ENCODE measurements around the gene TEAD1. TPM values are rescaled to one million over a fixed set of nuclear protein-coding genes. Genes with fewer than 3 reads are reported as not detected.

TEAD1 gene
- total and polyA plus RNA-seq, 2 donors (not counting 3 experiments of a cell fraction or from before 2014, with no cell fraction given): 15.3 to 49.0 TPM

DNA sequence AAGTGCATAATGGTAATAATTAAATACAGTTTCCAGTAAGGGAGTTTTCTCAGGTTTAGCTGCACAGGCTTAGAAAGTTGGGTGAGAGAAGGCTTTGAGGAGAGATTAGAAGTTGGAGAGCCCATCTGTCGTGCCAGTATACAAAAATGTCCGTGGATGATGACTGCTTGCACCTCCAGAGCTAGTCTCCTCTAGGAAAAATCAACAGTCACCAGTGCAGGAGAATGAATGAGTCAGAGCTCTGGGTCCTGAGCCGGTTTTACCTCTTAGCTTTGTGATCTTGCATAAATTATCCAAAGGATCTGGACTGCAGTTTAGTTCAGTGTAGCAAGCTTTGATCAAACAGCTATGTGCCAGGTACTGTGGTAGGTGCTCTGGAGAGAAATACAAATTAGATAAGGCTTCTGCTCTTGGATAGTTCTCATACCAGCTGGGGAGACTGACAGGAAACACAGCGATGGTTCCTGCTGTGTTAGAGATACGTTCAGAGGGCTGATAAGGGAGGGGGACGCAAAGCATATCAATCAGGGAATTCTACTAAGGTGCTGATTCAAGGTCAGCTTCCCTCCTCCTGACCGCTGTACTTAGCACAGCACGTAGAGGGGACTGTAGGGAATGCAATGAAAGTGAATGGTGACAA, 125.9 kb downstream of the TEAD1 start:
- peaks cover 33% of the 10 kb centered on the region for H3K4me1 ChIP-seq (ENCODE audit: control insufficient read depth, extremely low read depth, insufficient read depth, low read length)
- ChIA-PET POLR2A (no interaction called here), CTCF (interaction anchor here (0.9 to 1.7 kb wide), 6 partner anchors 12 to 469 kb away, joined by 3 to 8 read pairs (median 4); partner anchors contain the start of gene TEAD1)
- H3K4me3 ChIP-seq (replicated peaks in 1 of 3; ENCODE audit: insufficient read depth in 1 of 3, low read depth in 1 of 3, low read length in 3 of 3): no peak overlapping the region
- no peak overlapping the region for H3K27ac ChIP-seq (ENCODE audit: insufficient read depth, low read depth, low read length)
- H3K9ac ChIP-seq (replicated peaks; ENCODE audit: extremely low read depth, insufficient read depth, low read length): no peak overlapping the region
- H3K27me3 ChIP-seq (ENCODE audit: control insufficient read depth in 2 of 2, insufficient read depth in 2 of 2, low read length in 2 of 2): no peaks in the 10 kb centered on the region
- peak; percentile 11 for TF ChIP-seq POLR2AphosphoS5 (IDR thresholded peaks at IDR 0.05; ENCODE audit: insufficient read depth, low read depth, low read length)
- peak; percentile 85 for TF ChIP-seq FOS (IDR thresholded peaks at IDR 0.05; ENCODE audit: borderline replicate concordance, insufficient read depth, low read length)
- no peak for TF ChIP-seq MYC (IDR thresholded peaks at IDR 0.05; ENCODE audit: low read depth, low read length)
- no peak for TF ChIP-seq POLR2A (IDR thresholded peaks at IDR 0.05; ENCODE audit: low read depth, low read length)
- peak; percentile 61 for TF ChIP-seq GATA2 (IDR thresholded peaks at IDR 0.05; ENCODE audit: insufficient read depth, insufficient read length, low read depth, low read length)
- peak; percentile 28 for TF ChIP-seq JUN (IDR thresholded peaks at IDR 0.05; ENCODE audit: borderline replicate concordance, insufficient read depth, insufficient read length, low read depth)
- TF ChIP-seq EZH2 (IDR thresholded peaks at IDR 0.05; ENCODE audit: borderline replicate concordance, low read depth, low read length, severe bottlenecking): no peak
- H3K9me1 ChIP-seq (replicated peaks; ENCODE audit: control insufficient read depth, extremely low read depth, insufficient read depth, low read length): no peaks in the 10 kb centered on the region
- intact Hi-C loops (cut with micrococcal nuclease) (loop anchor here (1.0 to 5.0 kb wide), 2 partner anchors 12 to 513 kb away; no protein-coding TSS in a partner anchor), dilution Hi-C loops (cut with MboI; ENCODE audit: extremely low pct_ligation_motif_present, low sequenced_read_pairs) (no loop called here)
- peaks cover 20% of the 10 kb centered on the region for H3K79me2 ChIP-seq (ENCODE audit: control insufficient read depth, insufficient read depth, low read length)
- no peak overlapping the region for H2AFZ ChIP-seq (ENCODE audit: low read depth, low read length)
- H4K20me1 ChIP-seq (replicated peaks; ENCODE audit: control insufficient read depth, extremely low read depth, insufficient read depth, low read length): no peaks in the 10 kb centered on the region
- H3K36me3 ChIP-seq (ENCODE audit: control insufficient read depth in 2 of 2, extremely low read depth in 1 of 2, insufficient read depth in 2 of 2, low read length in 2 of 2): no peaks in the 10 kb centered on the region
- BruUV-seq (replicated peaks): no TSS peak
- FAIRE-seq: peak; percentile 85
- no peaks in the 10 kb centered on the region for H3K9me3 ChIP-seq (replicated peaks; ENCODE audit: control insufficient read depth, insufficient read depth, low read length)
- peak overlapping the region; percentile 51 for H3K4me2 ChIP-seq (ENCODE audit: insufficient read depth, low read length)
- DNase-seq (ENCODE audit: low read depth, low spot score): peak; percentile 82

DNA sequence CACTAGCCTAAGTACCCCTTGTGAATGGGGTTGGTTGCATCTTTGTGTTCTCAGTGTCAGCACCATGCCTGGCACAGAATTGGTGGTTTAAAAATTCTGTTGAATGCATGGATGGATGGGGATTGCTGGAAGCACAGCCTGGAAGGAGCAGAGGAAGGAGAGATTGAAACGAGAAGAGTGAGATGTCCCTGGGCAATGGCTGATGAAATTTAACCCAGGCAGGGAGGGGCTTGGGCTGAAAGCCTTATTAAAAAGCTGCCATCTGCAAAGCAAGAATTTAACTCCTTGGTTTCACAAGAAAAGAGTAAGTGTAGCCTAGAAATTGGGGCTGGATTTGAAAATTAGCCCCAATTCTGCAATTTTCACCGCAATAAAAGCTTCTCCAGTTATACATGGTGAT, 126.7 kb downstream of the TEAD1 start:
- Histone ChIP-seq H3K9ac (replicated peaks; ENCODE audit: extremely low read depth, insufficient read depth, low read length) (no peak overlapping the region), H3K4me3 (replicated peaks in 1 of 3; ENCODE audit: insufficient read depth in 1 of 3, low read depth in 1 of 3, low read length in 3 of 3) (no peak overlapping the region), H3K9me1 (replicated peaks; ENCODE audit: control insufficient read depth, extremely low read depth, insufficient read depth, low read length) (no peaks in the 10 kb centered on the region), H3K4me1 (ENCODE audit: control insufficient read depth, extremely low read depth, insufficient read depth, low read length) (peaks cover 33% of the 10 kb centered on the region), H3K9me3 (replicated peaks; ENCODE audit: control insufficient read depth, insufficient read depth, low read length) (no peaks in the 10 kb centered on the region), H4K20me1 (replicated peaks; ENCODE audit: control insufficient read depth, extremely low read depth, insufficient read depth, low read length) (no peaks in the 10 kb centered on the region), H3K4me2 (ENCODE audit: insufficient read depth, low read length) (no peak overlapping the region), H2AFZ (ENCODE audit: low read depth, low read length) (no peak overlapping the region), H3K36me3 (ENCODE audit: control insufficient read depth in 2 of 2, extremely low read depth in 1 of 2, insufficient read depth in 2 of 2, low read length in 2 of 2) (no peaks in the 10 kb centered on the region), H3K27ac (ENCODE audit: insufficient read depth, low read depth, low read length) (no peak overlapping the region), H3K79me2 (ENCODE audit: control insufficient read depth, insufficient read depth, low read length) (peaks cover 20% of the 10 kb centered on the region), H3K27me3 (ENCODE audit: control insufficient read depth in 2 of 2, insufficient read depth in 2 of 2, low read length in 2 of 2) (no peaks in the 10 kb centered on the region)
- no peak for FAIRE-seq
- DNase-seq (ENCODE audit: low read depth, low spot score): no peak
- no TSS peak for BruUV-seq (replicated peaks)
- TF ChIP-seq, protein P1, sequence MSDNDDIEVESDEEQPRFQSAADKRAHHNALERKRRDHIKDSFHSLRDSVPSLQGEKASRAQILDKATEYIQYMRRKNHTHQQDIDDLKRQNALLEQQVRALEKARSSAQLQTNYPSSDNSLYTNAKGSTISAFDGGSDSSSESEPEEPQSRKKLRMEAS (IDR thresholded peaks at IDR 0.05; ENCODE audit: insufficient read depth, insufficient read length): no peak
- TF ChIP-seq POLR2AphosphoS5 (IDR thresholded peaks at IDR 0.05; ENCODE audit: insufficient read depth, low read depth, low read length) (no peak), FOS (IDR thresholded peaks at IDR 0.05; ENCODE audit: borderline replicate concordance, insufficient read depth, low read length) (no peak), GATA2 (IDR thresholded peaks at IDR 0.05; ENCODE audit: insufficient read depth, insufficient read length, low read depth, low read length) (no peak), POLR2A (IDR thresholded peaks at IDR 0.05; ENCODE audit: low read depth, low read length) (no peak), JUN (IDR thresholded peaks at IDR 0.05; ENCODE audit: borderline replicate concordance, insufficient read depth, insufficient read length, low read depth) (no peak), EZH2 (IDR thresholded peaks at IDR 0.05; ENCODE audit: borderline replicate concordance, low read depth, low read length, severe bottlenecking) (no peak), MYC (IDR thresholded peaks at IDR 0.05; ENCODE audit: low read depth, low read length) (no peak)
- TF ChIP-seq, protein P2, sequence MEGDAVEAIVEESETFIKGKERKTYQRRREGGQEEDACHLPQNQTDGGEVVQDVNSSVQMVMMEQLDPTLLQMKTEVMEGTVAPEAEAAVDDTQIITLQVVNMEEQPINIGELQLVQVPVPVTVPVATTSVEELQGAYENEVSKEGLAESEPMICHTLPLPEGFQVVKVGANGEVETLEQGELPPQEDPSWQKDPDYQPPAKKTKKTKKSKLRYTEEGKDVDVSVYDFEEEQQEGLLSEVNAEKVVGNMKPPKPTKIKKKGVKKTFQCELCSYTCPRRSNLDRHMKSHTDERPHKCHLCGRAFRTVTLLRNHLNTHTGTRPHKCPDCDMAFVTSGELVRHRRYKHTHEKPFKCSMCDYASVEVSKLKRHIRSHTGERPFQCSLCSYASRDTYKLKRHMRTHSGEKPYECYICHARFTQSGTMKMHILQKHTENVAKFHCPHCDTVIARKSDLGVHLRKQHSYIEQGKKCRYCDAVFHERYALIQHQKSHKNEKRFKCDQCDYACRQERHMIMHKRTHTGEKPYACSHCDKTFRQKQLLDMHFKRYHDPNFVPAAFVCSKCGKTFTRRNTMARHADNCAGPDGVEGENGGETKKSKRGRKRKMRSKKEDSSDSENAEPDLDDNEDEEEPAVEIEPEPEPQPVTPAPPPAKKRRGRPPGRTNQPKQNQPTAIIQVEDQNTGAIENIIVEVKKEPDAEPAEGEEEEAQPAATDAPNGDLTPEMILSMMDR (IDR thresholded peaks at IDR 0.05; ENCODE audit: extremely low read depth in 1 of 2, insufficient read depth in 1 of 2, low read depth in 1 of 2, low read length in 2 of 2): no peak
- dilution Hi-C loops (cut with MboI; ENCODE audit: extremely low pct_ligation_motif_present, low sequenced_read_pairs): no loop called here
- POLR2A ChIA-PET: no interaction called here
- intact Hi-C loops (cut with micrococcal nuclease): loop anchor here (1.0 to 5.0 kb wide), 2 partner anchors 13 to 514 kb away; no protein-coding TSS in a partner anchor
- CTCF ChIA-PET: interaction anchor here (0.6 to 1.7 kb wide), 3 partner anchors 11 to 130 kb away, joined by 3 to 8 read pairs (median 3); no protein-coding TSS in a partner anchor
